GM12801 (cell line): ENCODE measurements around the gene BST1.

Experiments
- TF ChIP-seq, protein P1 (sequence below): IDR thresholded peaks from one replicate; pipeline ENCODE4 v1.5.1; 2011; ENCODE audit warnings: control low read depth; ENCODE audit not compliant: insufficient read length; ENCODE audit errors: extremely low read depth

Gene BST1

DNA sequence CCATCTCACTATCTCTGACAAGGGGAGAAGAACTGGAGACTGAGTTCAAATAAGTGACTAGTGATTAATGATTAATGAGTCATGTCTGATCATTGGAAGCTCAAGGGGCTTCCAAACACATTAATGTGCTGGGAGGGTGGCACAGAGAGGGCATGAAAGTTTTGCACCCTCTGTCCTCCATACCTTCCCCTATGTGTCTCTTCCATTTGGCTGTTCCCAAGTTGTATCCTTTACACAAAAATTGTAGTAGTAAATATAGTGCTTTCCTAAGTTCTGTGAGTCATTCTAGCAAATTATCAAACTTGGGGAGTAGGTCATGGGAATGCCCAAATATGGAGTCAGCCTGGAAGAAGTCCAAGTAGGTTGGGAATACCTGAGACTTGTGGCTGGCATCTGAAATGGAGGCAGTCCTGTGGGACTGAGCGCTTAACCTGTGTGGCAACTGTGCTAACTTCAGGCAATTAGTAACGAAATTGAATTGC lies 25.3 kb upstream of the BST1 start:
- TF ChIP-seq, protein P1, sequence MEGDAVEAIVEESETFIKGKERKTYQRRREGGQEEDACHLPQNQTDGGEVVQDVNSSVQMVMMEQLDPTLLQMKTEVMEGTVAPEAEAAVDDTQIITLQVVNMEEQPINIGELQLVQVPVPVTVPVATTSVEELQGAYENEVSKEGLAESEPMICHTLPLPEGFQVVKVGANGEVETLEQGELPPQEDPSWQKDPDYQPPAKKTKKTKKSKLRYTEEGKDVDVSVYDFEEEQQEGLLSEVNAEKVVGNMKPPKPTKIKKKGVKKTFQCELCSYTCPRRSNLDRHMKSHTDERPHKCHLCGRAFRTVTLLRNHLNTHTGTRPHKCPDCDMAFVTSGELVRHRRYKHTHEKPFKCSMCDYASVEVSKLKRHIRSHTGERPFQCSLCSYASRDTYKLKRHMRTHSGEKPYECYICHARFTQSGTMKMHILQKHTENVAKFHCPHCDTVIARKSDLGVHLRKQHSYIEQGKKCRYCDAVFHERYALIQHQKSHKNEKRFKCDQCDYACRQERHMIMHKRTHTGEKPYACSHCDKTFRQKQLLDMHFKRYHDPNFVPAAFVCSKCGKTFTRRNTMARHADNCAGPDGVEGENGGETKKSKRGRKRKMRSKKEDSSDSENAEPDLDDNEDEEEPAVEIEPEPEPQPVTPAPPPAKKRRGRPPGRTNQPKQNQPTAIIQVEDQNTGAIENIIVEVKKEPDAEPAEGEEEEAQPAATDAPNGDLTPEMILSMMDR, result no peak

DNA sequence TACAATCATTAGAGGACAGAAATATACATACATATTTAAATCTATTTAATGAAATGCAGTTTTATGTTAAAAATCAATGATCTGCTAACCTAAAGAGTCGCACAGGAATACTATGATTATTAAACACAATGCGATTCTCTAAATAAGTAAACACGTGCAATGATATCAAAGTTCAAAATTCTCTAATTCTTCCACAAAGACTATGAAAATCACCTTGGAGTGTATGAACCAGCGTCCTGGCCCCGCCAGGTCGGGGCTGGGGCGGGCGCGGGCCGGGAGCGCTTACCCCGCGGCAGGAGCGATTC lies 21.8 kb upstream of the BST1 start:
- TF ChIP-seq, protein P1, result no peak

DNA sequence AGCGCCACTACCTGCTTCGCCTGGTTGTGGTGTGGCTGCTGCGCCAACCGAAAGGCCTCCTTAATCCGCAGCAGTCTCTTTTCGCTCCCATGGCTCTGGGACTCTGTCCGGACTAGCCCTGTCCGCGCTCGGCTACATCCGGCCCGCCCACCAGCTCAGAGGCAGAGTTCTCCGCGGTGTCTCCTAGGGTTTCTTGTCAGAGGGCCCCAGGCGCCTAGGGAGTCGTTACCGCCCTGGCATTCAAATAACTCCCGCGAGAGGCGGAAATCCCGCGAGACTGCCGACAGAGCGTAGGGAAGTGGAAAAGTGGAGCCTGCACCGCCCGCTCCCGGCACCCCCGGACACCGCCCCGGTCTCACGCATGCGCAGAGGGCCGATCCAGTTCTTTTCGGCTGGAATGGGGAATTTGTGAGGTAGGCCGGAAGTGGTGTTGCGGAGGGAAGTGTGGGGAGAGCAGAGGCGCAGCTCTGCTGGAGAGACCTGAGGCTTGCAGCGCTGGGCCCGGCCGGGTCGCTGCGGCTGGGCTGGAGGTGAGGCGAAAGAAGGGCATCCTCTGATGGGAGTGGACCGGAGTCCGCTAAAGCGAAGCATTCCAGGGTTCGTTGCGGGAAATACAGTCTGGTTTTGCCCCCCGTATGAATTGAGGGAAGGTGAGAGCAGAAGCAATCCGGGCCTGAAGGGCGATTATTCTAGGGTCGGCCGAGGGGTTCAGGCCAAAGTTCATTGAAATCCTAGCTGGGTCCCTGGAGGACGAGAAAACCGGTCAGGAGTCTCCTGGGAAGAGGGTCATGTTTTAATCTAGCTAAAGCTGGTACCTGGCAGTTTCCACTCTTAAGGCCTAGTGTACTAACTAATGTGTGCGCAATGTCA lies 21.3 kb upstream of the BST1 start, which contains the start of gene FAM200B:
Gene FAM200B, plus strand, starts transcription at position 456 of the 870 bp plus-strand sequence. CDS start 5,151 bp downstream, outside the sequence.
- TF ChIP-seq, protein P1, result no peak

DNA sequence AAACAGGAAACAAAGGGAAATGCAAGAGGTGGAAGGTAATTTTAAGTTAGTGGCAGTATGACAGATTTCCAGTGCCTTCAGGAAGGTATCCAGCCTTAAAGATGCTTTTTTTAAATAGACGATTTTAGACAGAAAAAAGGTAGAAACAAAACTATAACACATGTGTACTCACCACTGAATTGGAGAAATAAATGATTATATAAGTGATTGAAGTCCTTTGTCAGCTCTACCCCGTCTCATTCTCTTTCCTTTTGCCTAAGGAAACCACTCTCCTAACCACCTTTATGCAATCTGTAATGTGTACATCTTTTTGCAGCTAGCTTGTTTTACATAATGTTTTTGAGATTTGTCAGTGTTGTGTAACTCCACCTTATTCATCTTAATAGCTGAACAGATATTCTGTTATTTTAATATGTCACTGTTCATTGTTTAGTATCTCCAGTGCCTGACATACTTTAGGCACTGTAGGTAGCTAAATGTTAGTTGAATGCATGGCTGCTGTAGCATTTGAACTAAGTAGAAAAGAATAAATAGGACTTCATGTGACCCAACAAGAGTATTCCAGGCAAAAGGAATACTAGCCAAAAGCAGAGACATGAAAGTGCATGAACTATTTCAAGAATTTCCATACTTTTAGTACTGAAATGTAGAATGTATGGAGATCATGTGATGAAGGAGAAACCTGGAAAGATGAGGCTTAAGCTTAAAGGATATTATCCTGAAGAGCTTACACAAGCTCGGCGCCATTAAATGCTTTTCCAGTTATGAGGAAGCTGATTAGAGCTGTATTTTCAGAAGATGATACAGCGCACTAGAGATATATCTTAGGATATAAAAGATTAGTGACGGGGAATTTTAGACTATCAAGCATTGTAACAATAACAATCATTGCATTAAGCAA lies 20.4 kb upstream of the BST1 start:
- TF ChIP-seq, protein P1, result no peak

DNA sequence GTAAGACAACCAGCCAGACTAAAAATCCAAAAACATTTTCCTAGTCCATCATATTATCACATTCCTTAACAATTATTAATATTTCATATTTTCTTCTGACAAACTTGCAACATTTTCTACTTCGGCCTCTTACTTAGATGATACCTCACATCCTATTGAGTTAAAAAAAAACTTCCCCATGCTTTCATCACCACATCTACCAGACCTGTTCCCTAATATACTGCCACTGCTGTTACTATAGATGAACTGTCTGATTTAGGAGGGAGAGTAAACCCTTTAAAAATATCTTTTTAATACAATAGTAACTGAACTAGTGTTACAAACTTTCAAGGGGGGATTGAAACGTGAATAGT lies 19.7 kb upstream of the BST1 start:
- TF ChIP-seq, protein P1, result no peak

DNA sequence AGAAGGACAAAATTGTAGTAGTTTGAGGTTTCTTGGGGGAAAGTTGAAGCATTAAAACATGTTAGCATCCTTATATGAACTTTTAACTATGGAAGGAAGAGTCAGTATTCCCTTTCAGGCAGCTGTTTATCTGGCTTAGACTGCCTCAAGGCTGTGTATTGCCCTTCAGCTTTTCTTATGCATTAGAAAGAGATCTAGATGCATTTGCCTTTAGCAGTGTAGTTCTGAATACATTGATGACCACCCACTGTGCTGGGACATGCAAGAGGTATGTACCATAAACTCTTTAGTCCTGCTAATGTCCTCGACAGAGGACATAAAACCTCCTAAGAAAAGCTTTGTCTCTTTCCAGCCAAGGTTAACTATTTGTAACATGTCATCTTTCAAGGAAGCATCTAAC lies 18.4 kb upstream of the BST1 start:
- TF ChIP-seq, protein P1, result no peak

DNA sequence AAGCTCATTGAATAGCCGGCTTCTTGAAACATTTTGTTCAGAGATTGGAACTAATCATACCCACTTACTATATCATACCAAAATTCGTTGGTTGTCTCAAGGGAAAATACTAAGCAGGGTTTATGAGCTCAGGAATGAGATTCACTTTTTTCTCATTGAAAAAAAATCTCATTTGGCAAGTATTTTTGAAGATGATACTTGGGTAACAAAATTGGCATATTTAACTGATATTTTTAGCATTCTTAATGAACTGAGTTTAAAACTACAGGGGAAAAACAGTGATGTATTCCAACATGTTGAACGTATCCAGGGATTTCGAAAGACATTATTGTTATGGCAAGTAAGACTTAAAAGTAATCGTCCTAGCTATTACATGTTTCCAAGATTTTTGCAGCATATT lies 14.8 kb upstream of the BST1 start:
- TF ChIP-seq, protein P1, result no peak
